GM23248 (cell line): ENCODE measurements around the gene TMEM132C.

Source experiments
- EZH2 ChIP-seq: fragments of 200-600 bp; sonication (generic); IDR thresholded peaks from 2 replicates; pipeline ENCODE4 v1.6.1; 2018; ENCODE audit warnings: antibody characterized with exemption, mild to moderate bottlenecking; ENCODE audit not compliant: insufficient read depth, poor library complexity, severe bottlenecking
- EZH2phosphoT487 ChIP-seq: fragments of 200-600 bp; sonication (generic); IDR thresholded peaks from 2 replicates; pipeline ENCODE4 v1.6.1; 2018; ENCODE audit warnings: antibody characterized with exemption, moderate library complexity, mild to moderate bottlenecking, low read depth; ENCODE audit not compliant: insufficient read depth

GRCh38 chr12:128445415-128446127 lies 178.6 kb downstream of the TMEM132C start:
- TF ChIP-seq EZH2 (no peak), EZH2phosphoT487 (no peak)
